Measurements from ENCODE around the gene ARMC7. TPM values are rescaled to one million over a fixed set of nuclear protein-coding genes. Genes with fewer than 3 reads are reported as not detected.

The ARMC7 gene
- total RNA-seq, 3 donors from 2014 or later (not counting 1 experiment from before 2014, with no cell fraction given), result 9.3 to 18.6 (median 11.3) TPM

DNA sequence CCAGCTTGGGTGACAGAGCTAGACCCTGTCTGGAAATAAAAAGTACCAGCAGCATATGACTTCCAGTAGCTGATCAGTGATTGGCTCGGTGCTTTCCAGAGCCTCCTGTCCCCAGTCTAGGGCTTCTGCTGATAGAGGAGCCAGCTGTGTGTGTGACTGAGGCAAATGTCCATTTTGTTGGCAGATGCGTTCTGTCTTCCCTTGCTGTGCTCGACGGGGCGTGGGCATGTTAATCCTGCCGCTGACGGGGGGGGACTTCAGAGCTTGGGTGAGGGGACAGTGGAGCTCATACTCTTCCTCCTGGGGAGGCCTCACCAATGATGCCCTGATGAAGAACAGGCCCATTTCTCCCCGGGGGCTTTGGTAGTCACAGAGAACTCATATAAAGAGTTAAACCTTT, 48.2 kb upstream of the ARMC7 start:
- Mint-ChIP-seq H3K4me3 (no peak overlapping the region), H3K4me1 (no peaks in the 10 kb centered on the region), H3K27me3 (ENCODE audit: low read depth in 2 of 2) (no peaks in the 10 kb centered on the region), H3K27ac (no peak overlapping the region), H3K36me3 (peaks cover 10% of the 10 kb centered on the region), H3K9me3 (no peaks in the 10 kb centered on the region)
- Histone ChIP-seq H3K9me3 (ENCODE audit: control insufficient read depth, insufficient read depth, low read length) (no peaks in the 10 kb centered on the region), H3K4me3 (ENCODE audit: low read length) (no peak overlapping the region), H3K4me1 (ENCODE audit: control insufficient read depth, insufficient read depth, low read length) (no peaks in the 10 kb centered on the region), H3K27ac (ENCODE audit: low read length) (no peak overlapping the region), H3K27me3 (ENCODE audit: control insufficient read depth, insufficient read depth, low read length) (no peaks in the 10 kb centered on the region), H3K36me3 (ENCODE audit: control insufficient read depth, insufficient read depth, low read length) (peaks cover 49% of the 10 kb centered on the region)
- 94% methylated on average over 8 of the region's 8 CpGs for WGBS (ENCODE audit: insufficient coverage)
- ATAC-seq, result no peak
- intact Hi-C loops (cut with micrococcal nuclease), result no loop called here
- TF ChIP-seq, protein P1, sequence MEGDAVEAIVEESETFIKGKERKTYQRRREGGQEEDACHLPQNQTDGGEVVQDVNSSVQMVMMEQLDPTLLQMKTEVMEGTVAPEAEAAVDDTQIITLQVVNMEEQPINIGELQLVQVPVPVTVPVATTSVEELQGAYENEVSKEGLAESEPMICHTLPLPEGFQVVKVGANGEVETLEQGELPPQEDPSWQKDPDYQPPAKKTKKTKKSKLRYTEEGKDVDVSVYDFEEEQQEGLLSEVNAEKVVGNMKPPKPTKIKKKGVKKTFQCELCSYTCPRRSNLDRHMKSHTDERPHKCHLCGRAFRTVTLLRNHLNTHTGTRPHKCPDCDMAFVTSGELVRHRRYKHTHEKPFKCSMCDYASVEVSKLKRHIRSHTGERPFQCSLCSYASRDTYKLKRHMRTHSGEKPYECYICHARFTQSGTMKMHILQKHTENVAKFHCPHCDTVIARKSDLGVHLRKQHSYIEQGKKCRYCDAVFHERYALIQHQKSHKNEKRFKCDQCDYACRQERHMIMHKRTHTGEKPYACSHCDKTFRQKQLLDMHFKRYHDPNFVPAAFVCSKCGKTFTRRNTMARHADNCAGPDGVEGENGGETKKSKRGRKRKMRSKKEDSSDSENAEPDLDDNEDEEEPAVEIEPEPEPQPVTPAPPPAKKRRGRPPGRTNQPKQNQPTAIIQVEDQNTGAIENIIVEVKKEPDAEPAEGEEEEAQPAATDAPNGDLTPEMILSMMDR (IDR thresholded peaks at IDR 0.05), result no peak
- DNase-seq, result no peak

DNA sequence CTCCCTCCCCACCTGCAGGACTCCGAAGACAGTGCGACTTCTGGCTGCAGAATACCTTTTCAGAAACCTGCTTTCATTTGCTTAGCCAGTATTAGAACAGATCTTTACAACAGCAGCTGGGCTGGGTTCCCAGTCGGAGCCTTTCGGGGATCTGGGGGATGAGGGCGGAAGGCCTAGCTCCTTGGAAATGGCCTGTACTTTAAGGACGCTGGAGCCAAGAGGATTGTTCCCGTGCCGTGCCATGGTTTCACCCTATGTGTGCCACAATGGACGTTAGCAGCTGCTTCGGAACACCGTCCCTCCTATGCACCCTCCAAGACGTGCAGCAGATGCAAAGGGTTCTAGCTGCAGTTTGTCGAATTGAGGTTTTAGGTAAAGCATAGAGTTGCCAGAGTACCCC, 46.6 kb upstream of the ARMC7 start:
- DNase-seq (no peak), ATAC-seq (no peak)
- no peaks in the 10 kb centered on the region for H3K27me3 Mint-ChIP-seq (ENCODE audit: low read depth in 2 of 2)
- no peaks in the 10 kb centered on the region for H3K27me3 ChIP-seq (ENCODE audit: control insufficient read depth, insufficient read depth, low read length)
- peaks cover 47% of the 10 kb centered on the region for H3K36me3 ChIP-seq (ENCODE audit: control insufficient read depth, insufficient read depth, low read length)
- 97% methylated on average over 13 of the region's 13 CpGs for WGBS (ENCODE audit: insufficient coverage)
- H3K4me1 ChIP-seq (ENCODE audit: control insufficient read depth, insufficient read depth, low read length), result peaks cover 5% of the 10 kb centered on the region
- H3K27ac Mint-ChIP-seq, result no peak overlapping the region
- H3K4me1 Mint-ChIP-seq, result peaks cover 0 to 6% of the 10 kb centered on the region in 2 donors
- H3K4me3 ChIP-seq (ENCODE audit: low read length), result no peak overlapping the region
- no peak overlapping the region for H3K4me3 Mint-ChIP-seq
- no peaks in the 10 kb centered on the region for H3K9me3 ChIP-seq (ENCODE audit: control insufficient read depth, insufficient read depth, low read length)
- H3K27ac ChIP-seq (ENCODE audit: low read length), result no peak overlapping the region
- H3K36me3 Mint-ChIP-seq, result peaks cover 10% of the 10 kb centered on the region
- intact Hi-C loops (cut with micrococcal nuclease), result no loop called here
- TF ChIP-seq, protein P1 (IDR thresholded peaks at IDR 0.05), result no peak
- no peaks in the 10 kb centered on the region for H3K9me3 Mint-ChIP-seq

DNA sequence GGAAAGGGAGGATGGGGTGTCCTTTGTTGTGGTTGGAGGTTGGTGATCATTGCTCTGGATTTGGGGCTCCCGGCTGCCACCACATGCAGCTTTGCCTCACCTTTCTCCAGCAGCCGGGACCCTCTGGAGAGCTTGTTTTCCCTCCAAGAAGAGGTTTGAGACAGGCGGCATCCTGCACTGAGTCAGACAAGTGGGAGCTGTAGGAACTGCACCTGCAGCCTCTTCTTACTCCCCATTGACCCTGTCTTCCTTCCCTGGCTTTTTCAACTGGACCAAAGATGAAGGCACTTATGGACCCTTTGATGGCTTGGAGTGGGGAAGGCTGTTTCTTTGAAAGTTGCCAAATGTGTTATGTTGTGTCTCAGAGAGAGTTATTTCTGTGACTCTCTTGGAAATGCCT, 46.1 kb upstream of the ARMC7 start:
- 97% methylated on average over 3 of the region's 3 CpGs for WGBS (ENCODE audit: insufficient coverage)
- Histone ChIP-seq H3K36me3 (ENCODE audit: control insufficient read depth, insufficient read depth, low read length) (peaks cover 47% of the 10 kb centered on the region), H3K4me3 (ENCODE audit: low read length) (no peak overlapping the region), H3K27me3 (ENCODE audit: control insufficient read depth, insufficient read depth, low read length) (no peaks in the 10 kb centered on the region), H3K9me3 (ENCODE audit: control insufficient read depth, insufficient read depth, low read length) (no peaks in the 10 kb centered on the region), H3K27ac (ENCODE audit: low read length) (no peak overlapping the region), H3K4me1 (ENCODE audit: control insufficient read depth, insufficient read depth, low read length) (peaks cover 5% of the 10 kb centered on the region)
- no peaks in the 10 kb centered on the region for H3K27me3 Mint-ChIP-seq (ENCODE audit: low read depth in 2 of 2)
- no peak overlapping the region for H3K4me3 Mint-ChIP-seq
- no peak overlapping the region for H3K27ac Mint-ChIP-seq
- DNase-seq (no peak), ATAC-seq (no peak)
- H3K36me3 Mint-ChIP-seq, result peaks cover 10% of the 10 kb centered on the region
- TF ChIP-seq, protein P1 (IDR thresholded peaks at IDR 0.05), result no peak
- no peaks in the 10 kb centered on the region for H3K9me3 Mint-ChIP-seq
- peaks cover 0 to 6% of the 10 kb centered on the region in 2 donors for H3K4me1 Mint-ChIP-seq
- intact Hi-C loops (cut with micrococcal nuclease), result no loop called here

DNA sequence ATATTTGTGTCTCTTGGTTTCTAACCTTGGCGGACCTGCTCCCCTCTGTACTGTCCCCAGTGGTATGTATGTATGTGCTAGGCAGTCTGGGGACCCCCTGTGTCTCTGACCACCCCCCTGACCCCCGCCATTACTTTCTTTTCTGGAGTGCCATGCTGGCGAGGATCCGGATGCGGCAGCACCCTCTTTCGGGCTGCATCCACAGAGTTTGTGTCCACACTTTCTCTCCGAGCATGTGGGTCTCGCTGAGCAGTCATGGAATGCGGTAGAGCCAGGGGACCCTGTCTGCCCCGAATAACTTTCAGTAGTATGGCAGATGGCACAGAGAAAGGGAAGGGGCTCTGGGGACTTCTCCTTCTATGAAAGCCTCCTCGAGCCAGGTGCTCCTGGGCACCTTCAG, 45.7 kb upstream of the ARMC7 start:
- intact Hi-C loops (cut with micrococcal nuclease), result no loop called here
- no peak overlapping the region for H3K4me3 ChIP-seq (ENCODE audit: low read length)
- H3K36me3 ChIP-seq (ENCODE audit: control insufficient read depth, insufficient read depth, low read length), result peaks cover 47% of the 10 kb centered on the region
- H3K27me3 ChIP-seq (ENCODE audit: control insufficient read depth, insufficient read depth, low read length), result no peaks in the 10 kb centered on the region
- WGBS (ENCODE audit: insufficient coverage), result 96% methylated on average over 11 of the region's 11 CpGs
- peaks cover 10% of the 10 kb centered on the region for H3K36me3 Mint-ChIP-seq
- H3K4me1 Mint-ChIP-seq, result peaks cover 0 to 6% of the 10 kb centered on the region in 2 donors
- peaks cover 5% of the 10 kb centered on the region for H3K4me1 ChIP-seq (ENCODE audit: control insufficient read depth, insufficient read depth, low read length)
- H3K4me3 Mint-ChIP-seq, result no peak overlapping the region
- no peak overlapping the region for H3K27ac ChIP-seq (ENCODE audit: low read length)
- no peaks in the 10 kb centered on the region for H3K27me3 Mint-ChIP-seq (ENCODE audit: low read depth in 2 of 2)
- ATAC-seq (no peak), DNase-seq (no peak)
- H3K27ac Mint-ChIP-seq, result no peak overlapping the region
- TF ChIP-seq, protein P1 (IDR thresholded peaks at IDR 0.05), result no peak
- no peaks in the 10 kb centered on the region for H3K9me3 ChIP-seq (ENCODE audit: control insufficient read depth, insufficient read depth, low read length)
- H3K9me3 Mint-ChIP-seq, result no peaks in the 10 kb centered on the region
